ENCODE measurements around the gene SLC7A11. TPM values are rescaled to one million over a fixed set of nuclear protein-coding genes. Genes with fewer than 3 reads are reported as not detected.

Gene SLC7A11
- total and polyA plus RNA-seq, 2 experiments from 2014 or later, result 5.1 to 24.3 TPM

DNA sequence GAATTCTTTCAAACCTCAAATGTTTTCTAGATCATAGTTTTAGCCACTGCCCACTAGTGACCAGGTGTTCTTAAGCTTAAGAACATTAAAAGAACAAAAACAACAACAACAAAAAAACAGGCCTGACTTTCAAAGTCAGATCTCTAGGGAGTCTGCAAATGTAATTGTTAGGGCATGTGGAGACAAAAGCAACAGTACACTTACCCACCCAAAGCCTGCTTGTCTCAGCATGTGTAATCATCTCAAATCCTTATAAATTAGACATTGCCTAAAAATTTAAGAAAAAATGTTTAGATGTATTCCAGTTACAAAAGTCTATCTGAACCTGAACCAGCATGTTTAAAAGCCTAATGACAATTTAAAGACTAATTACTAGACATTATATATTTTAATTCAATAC is 79.9 kb downstream of the SLC7A11 start:
- H3K9me2 ChIP-seq (replicated peaks; ENCODE audit: insufficient read depth), result no peaks in the 10 kb centered on the region
- no peaks in the 10 kb centered on the region for H3K36me3 ChIP-seq (replicated peaks; ENCODE audit: insufficient read depth, low read depth)
- DNase-seq (ENCODE audit: low spot score), result no peak
- H2AFZ ChIP-seq, result no peak overlapping the region
- no peaks in the 10 kb centered on the region for H3K79me2 ChIP-seq
- H3K4me3 ChIP-seq, result no peak overlapping the region
- H4K20me1 ChIP-seq (ENCODE audit: insufficient read depth, poor library complexity, severe bottlenecking), result no peaks in the 10 kb centered on the region
- no peak overlapping the region for H3K27ac ChIP-seq
- no peaks in the 10 kb centered on the region for H3K9me3 ChIP-seq (ENCODE audit: low read depth)
- TF ChIP-seq EZH2 (IDR thresholded peaks at IDR 0.05; ENCODE audit: borderline replicate concordance) (no peak), EZH2phosphoT487 (IDR thresholded peaks at IDR 0.05; ENCODE audit: low read depth, severe bottlenecking, unreplicated experiment) (no peak)
- TF ChIP-seq, protein P1, sequence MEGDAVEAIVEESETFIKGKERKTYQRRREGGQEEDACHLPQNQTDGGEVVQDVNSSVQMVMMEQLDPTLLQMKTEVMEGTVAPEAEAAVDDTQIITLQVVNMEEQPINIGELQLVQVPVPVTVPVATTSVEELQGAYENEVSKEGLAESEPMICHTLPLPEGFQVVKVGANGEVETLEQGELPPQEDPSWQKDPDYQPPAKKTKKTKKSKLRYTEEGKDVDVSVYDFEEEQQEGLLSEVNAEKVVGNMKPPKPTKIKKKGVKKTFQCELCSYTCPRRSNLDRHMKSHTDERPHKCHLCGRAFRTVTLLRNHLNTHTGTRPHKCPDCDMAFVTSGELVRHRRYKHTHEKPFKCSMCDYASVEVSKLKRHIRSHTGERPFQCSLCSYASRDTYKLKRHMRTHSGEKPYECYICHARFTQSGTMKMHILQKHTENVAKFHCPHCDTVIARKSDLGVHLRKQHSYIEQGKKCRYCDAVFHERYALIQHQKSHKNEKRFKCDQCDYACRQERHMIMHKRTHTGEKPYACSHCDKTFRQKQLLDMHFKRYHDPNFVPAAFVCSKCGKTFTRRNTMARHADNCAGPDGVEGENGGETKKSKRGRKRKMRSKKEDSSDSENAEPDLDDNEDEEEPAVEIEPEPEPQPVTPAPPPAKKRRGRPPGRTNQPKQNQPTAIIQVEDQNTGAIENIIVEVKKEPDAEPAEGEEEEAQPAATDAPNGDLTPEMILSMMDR (IDR thresholded peaks at IDR 0.05; ENCODE audit: poor library complexity), result no peak
- no peaks in the 10 kb centered on the region for H3K4me1 ChIP-seq (ENCODE audit: insufficient read depth)
- H3K27me3 ChIP-seq, result no peaks in the 10 kb centered on the region
- no peak overlapping the region for H3K4me2 ChIP-seq

DNA sequence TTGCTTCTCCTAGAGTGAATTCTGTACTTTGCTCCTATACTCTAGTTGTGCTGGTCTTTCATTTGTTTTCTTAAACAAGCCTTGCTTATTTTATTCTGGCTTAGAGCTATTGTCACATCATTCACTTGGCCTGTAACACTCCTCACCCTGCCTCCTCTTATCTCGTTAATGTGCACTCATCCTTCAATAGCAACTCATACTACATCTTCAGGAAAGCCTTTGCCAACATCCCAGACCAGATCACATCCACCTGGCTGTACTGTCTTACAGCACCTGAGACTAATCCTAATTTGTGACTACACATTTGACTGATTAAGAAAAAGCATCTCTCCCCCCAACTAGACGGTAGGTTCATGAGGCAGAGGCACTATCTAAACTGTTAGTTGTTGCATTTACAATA is 80.8 kb downstream of the SLC7A11 start:
- no peaks in the 10 kb centered on the region for H3K27me3 ChIP-seq
- TF ChIP-seq EZH2phosphoT487 (IDR thresholded peaks at IDR 0.05; ENCODE audit: low read depth, severe bottlenecking, unreplicated experiment) (no peak), EZH2 (IDR thresholded peaks at IDR 0.05; ENCODE audit: borderline replicate concordance) (no peak)
- TF ChIP-seq, protein P1 (IDR thresholded peaks at IDR 0.05; ENCODE audit: poor library complexity), result no peak
- no peaks in the 10 kb centered on the region for H3K36me3 ChIP-seq (replicated peaks; ENCODE audit: insufficient read depth, low read depth)
- no peak overlapping the region for H3K4me3 ChIP-seq
- no peak overlapping the region for H2AFZ ChIP-seq
- H3K27ac ChIP-seq, result no peak overlapping the region
- H4K20me1 ChIP-seq (ENCODE audit: insufficient read depth, poor library complexity, severe bottlenecking), result no peaks in the 10 kb centered on the region
- no peaks in the 10 kb centered on the region for H3K9me2 ChIP-seq (replicated peaks; ENCODE audit: insufficient read depth)
- H3K9me3 ChIP-seq (ENCODE audit: low read depth), result no peaks in the 10 kb centered on the region
- no peak for DNase-seq (ENCODE audit: low spot score)
- 74% methylated on average over 2 of the region's 2 CpGs for WGBS (ENCODE audit: low lambda C conversion rate, missing lambda C conversion rate)
- no peaks in the 10 kb centered on the region for H3K79me2 ChIP-seq
- H3K4me2 ChIP-seq, result no peak overlapping the region
- H3K4me1 ChIP-seq (ENCODE audit: insufficient read depth), result no peaks in the 10 kb centered on the region

DNA sequence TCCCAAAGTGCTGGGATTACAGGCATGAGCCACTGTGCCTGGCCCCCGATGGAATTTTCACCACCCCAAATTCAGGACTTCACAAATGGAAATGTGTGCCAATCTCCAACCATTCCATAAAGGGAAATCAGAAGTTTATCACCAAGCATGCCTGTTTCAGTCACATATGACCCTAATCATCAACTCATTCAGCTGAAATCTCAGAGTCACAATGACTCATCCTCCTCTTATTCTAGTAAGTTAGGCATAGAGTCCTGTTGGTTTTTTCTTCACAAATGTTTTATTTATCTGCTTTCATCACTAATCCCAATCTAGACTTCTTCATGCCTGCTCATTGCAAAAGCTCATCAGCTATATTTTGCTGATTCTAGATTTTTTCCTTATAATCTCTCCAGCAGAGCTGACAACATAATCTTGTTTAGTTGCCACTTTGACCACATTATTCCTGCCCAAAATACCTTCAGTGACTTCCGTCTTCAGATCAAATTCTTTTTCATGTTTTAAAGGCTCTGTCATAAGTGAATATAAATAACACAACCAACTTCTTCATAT is 83.3 kb downstream of the SLC7A11 start:
- no peak for DNase-seq (ENCODE audit: low spot score)
- 86% methylated on average over 2 of the region's 2 CpGs for WGBS (ENCODE audit: low lambda C conversion rate, missing lambda C conversion rate)
- Histone ChIP-seq H3K9me2 (replicated peaks; ENCODE audit: insufficient read depth) (no peaks in the 10 kb centered on the region), H3K4me2 (no peak overlapping the region), H3K9me3 (ENCODE audit: low read depth) (no peaks in the 10 kb centered on the region), H2AFZ (no peak overlapping the region), H4K20me1 (ENCODE audit: insufficient read depth, poor library complexity, severe bottlenecking) (no peaks in the 10 kb centered on the region), H3K79me2 (no peaks in the 10 kb centered on the region), H3K36me3 (replicated peaks; ENCODE audit: insufficient read depth, low read depth) (no peaks in the 10 kb centered on the region), H3K27ac (no peak overlapping the region), H3K4me1 (ENCODE audit: insufficient read depth) (no peaks in the 10 kb centered on the region), H3K4me3 (no peak overlapping the region), H3K27me3 (no peaks in the 10 kb centered on the region)
- no peak for TF ChIP-seq EZH2 (IDR thresholded peaks at IDR 0.05; ENCODE audit: borderline replicate concordance)
- TF ChIP-seq, protein P1 (IDR thresholded peaks at IDR 0.05; ENCODE audit: poor library complexity), result no peak
- no peak for TF ChIP-seq EZH2phosphoT487 (IDR thresholded peaks at IDR 0.05; ENCODE audit: low read depth, severe bottlenecking, unreplicated experiment)

DNA sequence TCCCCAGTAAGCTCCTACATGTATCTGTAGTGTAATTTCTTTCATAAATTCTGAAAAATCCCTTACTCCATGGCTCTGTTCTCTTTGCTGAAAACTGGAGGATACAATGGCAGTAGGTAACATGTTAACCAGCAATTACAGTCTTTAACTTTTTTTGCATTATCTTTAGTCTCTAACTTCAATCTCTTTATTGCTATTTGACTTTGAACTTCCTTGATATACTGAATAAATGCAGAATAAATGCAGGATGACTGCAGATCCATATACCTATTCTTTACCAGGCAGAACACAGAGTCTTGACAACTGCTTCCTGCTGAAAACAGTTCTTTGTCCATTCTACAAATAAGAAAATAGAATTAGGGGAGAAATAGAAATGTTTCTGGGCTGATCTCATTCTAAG is 101.3 kb downstream of the SLC7A11 start:
- no peaks in the 10 kb centered on the region for H3K9me2 ChIP-seq (replicated peaks; ENCODE audit: insufficient read depth)
- no peaks in the 10 kb centered on the region for H4K20me1 ChIP-seq (ENCODE audit: insufficient read depth, poor library complexity, severe bottlenecking)
- H3K27ac ChIP-seq, result no peak overlapping the region
- no peaks in the 10 kb centered on the region for H3K9me3 ChIP-seq (ENCODE audit: low read depth)
- no peak overlapping the region for H3K4me2 ChIP-seq
- no peak overlapping the region for H2AFZ ChIP-seq
- TF ChIP-seq EZH2 (IDR thresholded peaks at IDR 0.05; ENCODE audit: borderline replicate concordance) (no peak), EZH2phosphoT487 (IDR thresholded peaks at IDR 0.05; ENCODE audit: low read depth, severe bottlenecking, unreplicated experiment) (no peak)
- TF ChIP-seq, protein P1 (IDR thresholded peaks at IDR 0.05; ENCODE audit: poor library complexity), result no peak
- no peaks in the 10 kb centered on the region for H3K79me2 ChIP-seq
- no peaks in the 10 kb centered on the region for H3K36me3 ChIP-seq (replicated peaks; ENCODE audit: insufficient read depth, low read depth)
- DNase-seq (ENCODE audit: low spot score), result no peak
- H3K27me3 ChIP-seq, result no peaks in the 10 kb centered on the region
- H3K4me3 ChIP-seq, result no peak overlapping the region
- no peaks in the 10 kb centered on the region for H3K4me1 ChIP-seq (ENCODE audit: insufficient read depth)
